ENCODE measurements around the gene PCSK5. TPM values are rescaled to one million over a fixed set of nuclear protein-coding genes. Genes with fewer than 3 reads are reported as not detected.

The PCSK5 gene
- polyA plus RNA-seq, 1 experiment: 1.6 TPM

DNA sequence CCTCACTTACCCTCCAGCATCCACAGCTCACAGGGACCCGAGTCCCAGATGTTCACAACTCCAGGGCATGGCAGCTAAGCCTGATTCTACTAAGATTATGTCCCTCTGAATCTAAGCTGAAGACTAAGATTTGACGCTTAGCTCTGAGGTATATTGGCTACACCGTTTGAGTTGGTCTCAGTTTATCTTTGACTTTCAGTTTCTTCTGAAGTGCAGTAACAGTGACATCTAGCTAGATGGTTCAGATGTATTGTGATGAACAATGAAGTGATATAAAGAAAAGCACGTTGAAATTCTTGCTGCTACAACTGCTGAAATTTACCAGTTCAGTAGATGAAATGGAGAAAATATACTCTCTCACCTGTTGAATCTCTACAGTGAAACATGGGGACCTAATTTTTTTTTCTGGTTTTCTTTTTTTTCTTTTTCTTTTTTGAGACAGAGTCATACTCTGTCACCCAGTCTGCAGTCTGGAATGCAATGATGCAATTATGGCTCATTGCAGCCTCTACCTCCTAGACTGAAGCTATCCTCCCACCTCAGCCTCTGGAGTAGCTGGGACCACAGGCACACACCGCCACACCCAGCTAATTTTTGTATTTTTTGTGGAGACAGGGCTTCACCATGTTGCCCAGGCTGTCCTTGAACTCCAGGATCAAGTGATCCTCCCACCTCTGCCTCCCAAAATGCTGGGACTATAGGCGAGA is 488.0 kb downstream of the PCSK5 start:
- ChIA-PET POLR2A (no interaction called here), CTCF (interaction anchor here (1.2 kb wide), 1 partner anchor 16 kb away, joined by 5 read pairs; the partner anchor contains the start of gene RFK)
- TF ChIP-seq CTCF (IDR thresholded peaks at IDR 0.05; ENCODE audit: low read depth, low read length): no peak
- no peak overlapping the region for H3K4me3 ChIP-seq (ENCODE audit: low read depth, low read length)
- DNase-seq (ENCODE audit: low read depth, low spot score): no peak
- H3K27ac ChIP-seq (ENCODE audit: low read depth, low read length): no peak overlapping the region
- no peaks in the 10 kb centered on the region for H3K9me3 ChIP-seq (ENCODE audit: control insufficient read depth, insufficient read depth, low read length)
- H3K27me3 ChIP-seq (ENCODE audit: control insufficient read depth, insufficient read depth, low read length): no peaks in the 10 kb centered on the region

DNA sequence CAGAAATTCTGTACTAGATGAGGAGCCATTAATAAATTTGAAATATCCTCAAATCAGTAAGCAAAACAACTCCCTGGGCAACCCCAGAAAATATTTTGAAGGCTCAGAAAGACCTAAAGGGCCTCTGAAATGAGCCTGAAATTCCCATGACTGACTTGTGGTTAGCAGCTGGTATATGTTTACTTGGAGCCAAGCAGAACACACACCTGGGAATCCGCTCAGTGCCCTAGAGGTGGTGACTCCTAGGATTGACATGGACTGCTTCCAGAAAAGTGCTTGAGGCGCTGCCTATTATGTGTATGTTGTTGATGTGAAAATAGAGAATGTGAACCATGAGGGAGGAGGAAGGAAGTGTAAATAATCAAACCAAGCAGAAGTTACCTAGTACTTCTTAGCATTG is 489.0 kb downstream of the PCSK5 start:
- POLR2A ChIA-PET: interaction anchor here (1.6 kb wide), 1 partner anchor 15 kb away, joined by 3 read pairs; the partner anchor contains the start of gene RFK
- Histone ChIP-seq H3K9me3 (ENCODE audit: control insufficient read depth, insufficient read depth, low read length) (no peaks in the 10 kb centered on the region), H3K27me3 (ENCODE audit: control insufficient read depth, insufficient read depth, low read length) (no peaks in the 10 kb centered on the region), H3K27ac (ENCODE audit: low read depth, low read length) (no peak overlapping the region), H3K4me3 (ENCODE audit: low read depth, low read length) (no peak overlapping the region)
- TF ChIP-seq CTCF (IDR thresholded peaks at IDR 0.05; ENCODE audit: low read depth, low read length): no peak
- CTCF ChIA-PET: interaction anchor here (1.5 kb wide), 1 partner anchor 14 kb away, joined by 3 read pairs; no protein-coding TSS in a partner anchor
- no peak for DNase-seq (ENCODE audit: low read depth, low spot score)

DNA sequence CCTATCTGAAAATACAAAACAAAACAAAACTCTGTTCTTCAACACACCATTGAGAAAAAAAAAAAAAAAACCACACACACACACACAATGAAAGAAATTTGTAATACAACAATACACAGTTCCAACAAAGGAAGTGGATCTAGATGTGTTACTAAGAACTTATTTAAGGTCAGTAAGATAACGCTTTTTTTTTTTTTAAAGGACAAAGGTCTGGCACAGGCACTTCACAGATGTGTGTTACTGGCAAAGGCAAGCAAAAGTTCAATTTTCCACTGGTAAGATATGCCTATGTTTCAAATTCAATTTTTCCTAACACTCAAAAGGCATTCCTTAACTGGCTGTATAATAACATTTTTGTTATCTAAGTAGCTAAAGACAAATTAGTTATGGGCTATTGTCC is 500.2 kb downstream of the PCSK5 start:
- Histone ChIP-seq H3K9me3 (ENCODE audit: control insufficient read depth, insufficient read depth, low read length) (no peaks in the 10 kb centered on the region; the same call in 1 of the 2 replicates), H3K4me3 (ENCODE audit: low read depth, low read length) (no peak overlapping the region), H3K27ac (ENCODE audit: low read depth, low read length) (no peak overlapping the region), H3K27me3 (ENCODE audit: control insufficient read depth, insufficient read depth, low read length) (no peaks in the 10 kb centered on the region)
- ChIA-PET CTCF (interaction anchor here (0.6 to 1.3 kb wide), 3 partner anchors 37 to 310 kb away, joined by 3 to 4 read pairs (median 4); no protein-coding TSS in a partner anchor), POLR2A (no interaction called here)
- DNase-seq (ENCODE audit: low read depth, low spot score): no peak
- no peak for TF ChIP-seq CTCF (IDR thresholded peaks at IDR 0.05; ENCODE audit: low read depth, low read length)

DNA sequence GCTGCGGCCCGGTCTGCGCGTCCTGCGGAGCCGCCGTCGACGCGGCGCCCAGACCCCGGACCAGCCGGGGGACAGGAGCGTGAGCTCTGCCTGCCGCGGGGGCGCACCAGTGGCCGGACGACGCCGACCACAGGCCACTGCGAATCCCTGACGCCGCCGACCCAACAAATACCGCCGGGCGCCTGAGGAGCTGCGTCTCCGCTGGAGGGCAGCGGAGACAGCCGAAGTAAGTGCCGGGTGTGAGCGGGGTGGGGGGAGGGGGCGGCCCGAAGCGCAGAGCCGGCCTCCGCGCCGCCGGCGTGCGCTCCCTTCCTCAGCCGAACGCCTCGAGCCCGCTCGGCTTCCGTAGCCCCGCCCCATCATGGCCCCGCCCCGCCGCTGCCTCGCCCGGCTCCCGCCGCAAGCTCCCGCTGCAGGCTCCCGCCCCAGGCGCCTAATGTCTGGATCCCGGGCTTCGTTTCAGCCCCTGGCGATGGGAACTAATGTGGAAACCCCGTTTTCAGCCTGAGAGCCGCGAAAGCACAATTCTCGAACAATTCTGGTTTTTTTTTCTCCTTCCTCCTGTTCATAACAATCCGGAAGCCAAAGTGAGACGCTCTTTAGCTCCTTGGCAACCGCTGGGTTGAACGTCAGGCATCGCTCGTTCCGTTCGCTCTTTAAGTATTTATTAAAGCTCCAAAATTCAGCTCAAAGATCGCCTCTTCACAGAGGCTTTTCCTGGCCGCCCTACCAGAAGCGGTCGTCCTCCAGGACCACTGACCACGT is 503.9 kb downstream of the PCSK5 start, which contains the start of gene RFK:
Gene RFK (minus strand): TSS at position 232 of the 765 bp plus-strand sequence. CDS start 255 bp downstream, outside the sequence.
- H3K4me3 ChIP-seq (ENCODE audit: low read depth, low read length): peak within 1 kb of the TSS; percentile 84
- H3K27me3 ChIP-seq (ENCODE audit: control insufficient read depth, insufficient read depth, low read length): no peaks in the 10 kb centered on the region
- ChIA-PET CTCF (interaction anchor here (0.6 to 3.9 kb wide), 23 partner anchors 8 to 314 kb away, joined by 3 to 27 read pairs (median 5); no protein-coding TSS in a partner anchor), POLR2A (interaction anchor here (0.6 to 2.3 kb wide), 13 partner anchors 11 to 1509 kb away, joined by 3 to 8 read pairs (median 6); partner anchors contain the start of gene PCSK5)
- TF ChIP-seq CTCF (IDR thresholded peaks at IDR 0.05; ENCODE audit: low read depth, low read length): peak; percentile 51
- no peaks in the 10 kb centered on the region; the same call in 1 of the 2 replicates for H3K9me3 ChIP-seq (ENCODE audit: control insufficient read depth, insufficient read depth, low read length)
- peak within 1 kb of the TSS; percentile 87 for H3K27ac ChIP-seq (ENCODE audit: low read depth, low read length)
- peak; percentile 81 for DNase-seq (ENCODE audit: low read depth, low spot score)
